ENCODE data around the gene BGLAP.

BGLAP gene

GRCh38 chr1:156232201-156232894 is 9.6 kb upstream of the BGLAP start:
- H3K4me3 ChIP-seq (ENCODE audit: low read length, poor library complexity, severe bottlenecking), result no peak overlapping the region
- no peaks in the 10 kb centered on the region for H3K27me3 ChIP-seq (ENCODE audit: insufficient read depth, low read length, poor library complexity, severe bottlenecking)
- H3K9ac ChIP-seq (ENCODE audit: low read depth, low read length, poor library complexity, severe bottlenecking), result no peak overlapping the region
- H3K79me2 ChIP-seq (ENCODE audit: insufficient read depth, low read length), result no peaks in the 10 kb centered on the region
- no peaks in the 10 kb centered on the region for H3K9me2 ChIP-seq (replicated peaks; ENCODE audit: low read depth, low read length)
- H4K20me1 ChIP-seq (ENCODE audit: insufficient read depth, low read length, poor library complexity, severe bottlenecking), result no peaks in the 10 kb centered on the region
- no peaks in the 10 kb centered on the region for H3F3A ChIP-seq (ENCODE audit: low read depth)
- no peaks in the 10 kb centered on the region for H3K9me3 ChIP-seq (ENCODE audit: insufficient read depth, low read depth, low read length)
- H3K36me3 ChIP-seq (ENCODE audit: insufficient read depth, low read length), result peaks cover 12% of the 10 kb centered on the region; the same call in 1 of the 2 replicates
- no peak overlapping the region for H2AFZ ChIP-seq (ENCODE audit: low read length)
- no peak overlapping the region for H3K4me2 ChIP-seq (ENCODE audit: low read depth, low read length, poor library complexity, severe bottlenecking)
- TF ChIP-seq EZH2phosphoT487 (IDR thresholded peaks at IDR 0.05; ENCODE audit: borderline replicate concordance) (no peak), CTCF (conservative IDR thresholded peaks at IDR 0.05; ENCODE audit: low read length) (no peak)
- no peaks in the 10 kb centered on the region for H3K4me1 ChIP-seq (ENCODE audit: insufficient read depth, low read length, poor library complexity, severe bottlenecking)

- H3K79me2 ChIP-seq (ENCODE audit: insufficient read depth, low read length), result no peaks in the 10 kb centered on the region
- H3F3A ChIP-seq (ENCODE audit: low read depth), result no peaks in the 10 kb centered on the region
- H3K4me2 ChIP-seq (ENCODE audit: low read depth, low read length, poor library complexity, severe bottlenecking), result no peak overlapping the region
- TF ChIP-seq EZH2phosphoT487 (IDR thresholded peaks at IDR 0.05; ENCODE audit: borderline replicate concordance) (no peak), CTCF (conservative IDR thresholded peaks at IDR 0.05; ENCODE audit: low read length) (no peak)
- no peak overlapping the region for H3K9ac ChIP-seq (ENCODE audit: low read depth, low read length, poor library complexity, severe bottlenecking)
- no peak overlapping the region for H3K4me3 ChIP-seq (ENCODE audit: low read length, poor library complexity, severe bottlenecking)
- no peaks in the 10 kb centered on the region for H4K20me1 ChIP-seq (ENCODE audit: insufficient read depth, low read length, poor library complexity, severe bottlenecking)
- H3K4me1 ChIP-seq (ENCODE audit: insufficient read depth, low read length, poor library complexity, severe bottlenecking), result no peaks in the 10 kb centered on the region
- H3K36me3 ChIP-seq (ENCODE audit: insufficient read depth, low read length), result peaks cover 18% of the 10 kb centered on the region; the same call in 1 of the 2 replicates
- no peaks in the 10 kb centered on the region for H3K27me3 ChIP-seq (ENCODE audit: insufficient read depth, low read length, poor library complexity, severe bottlenecking)
- H3K9me2 ChIP-seq (replicated peaks; ENCODE audit: low read depth, low read length), result no peaks in the 10 kb centered on the region
- H2AFZ ChIP-seq (ENCODE audit: low read length), result no peak overlapping the region
- H3K9me3 ChIP-seq (ENCODE audit: insufficient read depth, low read depth, low read length), result no peaks in the 10 kb centered on the region
These were observed 8.4 kb upstream of the BGLAP start for GRCh38 chr1:156233426-156234127.

- TF ChIP-seq EZH2phosphoT487 (IDR thresholded peaks at IDR 0.05; ENCODE audit: borderline replicate concordance) (no peak), CTCF (conservative IDR thresholded peaks at IDR 0.05; ENCODE audit: low read length) (no peak)
- Histone ChIP-seq H3F3A (ENCODE audit: low read depth) (no peaks in the 10 kb centered on the region), H4K20me1 (ENCODE audit: insufficient read depth, low read length, poor library complexity, severe bottlenecking) (no peaks in the 10 kb centered on the region), H3K9me3 (ENCODE audit: insufficient read depth, low read depth, low read length) (no peaks in the 10 kb centered on the region), H3K4me2 (ENCODE audit: low read depth, low read length, poor library complexity, severe bottlenecking) (no peak overlapping the region), H3K9me2 (replicated peaks; ENCODE audit: low read depth, low read length) (no peaks in the 10 kb centered on the region), H2AFZ (ENCODE audit: low read length) (no peak overlapping the region), H3K79me2 (ENCODE audit: insufficient read depth, low read length) (no peaks in the 10 kb centered on the region), H3K36me3 (ENCODE audit: insufficient read depth, low read length) (peaks cover 25% of the 10 kb centered on the region; the same call in 1 of the 2 replicates), H3K27me3 (ENCODE audit: insufficient read depth, low read length, poor library complexity, severe bottlenecking) (no peaks in the 10 kb centered on the region), H3K4me3 (ENCODE audit: low read length, poor library complexity, severe bottlenecking) (no peak overlapping the region), H3K4me1 (ENCODE audit: insufficient read depth, low read length, poor library complexity, severe bottlenecking) (no peaks in the 10 kb centered on the region), H3K9ac (ENCODE audit: low read depth, low read length, poor library complexity, severe bottlenecking) (no peak overlapping the region)
These were observed 5.8 kb upstream of the BGLAP start for GRCh38 chr1:156236164-156236563.

Data from Loucy (cell line).